ENCODE measurements around the gene ITPR1.

ITPR1 gene

GRCh38 chr3:4855676-4856075 lies 362.5 kb downstream of the ITPR1 start:
- DNase-seq (ENCODE audit: low spot score): no peak

- DNase-seq (ENCODE audit: low spot score): no peak
These were observed 363.0 kb downstream of the ITPR1 start for GRCh38 chr3:4856136-4856535.

- no peak for DNase-seq (ENCODE audit: low spot score)
These were observed 363.4 kb downstream of the ITPR1 start for GRCh38 chr3:4856564-4856963.

GRCh38 chr3:4856986-4857385 lies 363.8 kb downstream of the ITPR1 start:
- no peak for DNase-seq (ENCODE audit: low spot score)

- DNase-seq (ENCODE audit: low spot score): no peak
These were observed 366.6 kb downstream of the ITPR1 start for GRCh38 chr3:4859788-4860187.

- no peak for DNase-seq (ENCODE audit: low spot score)
These were observed 369.8 kb downstream of the ITPR1 start for GRCh38 chr3:4862973-4863372.

- no peak for DNase-seq (ENCODE audit: low spot score)
These were observed 371.4 kb downstream of the ITPR1 start for GRCh38 chr3:4864503-4864902.

- no peak for DNase-seq (ENCODE audit: low spot score)
These were observed 372.6 kb downstream of the ITPR1 start for GRCh38 chr3:4865714-4866113.

GRCh38 chr3:4866866-4867265 lies 373.7 kb downstream of the ITPR1 start:
- DNase-seq (ENCODE audit: low spot score): no peak

GRCh38 chr3:4877173-4877787 lies 384.1 kb downstream of the ITPR1 start:
- DNase-seq (ENCODE audit: low spot score): no peak

- DNase-seq (ENCODE audit: low spot score): no peak
These were observed 387.7 kb downstream of the ITPR1 start for GRCh38 chr3:4880850-4881249.

- DNase-seq (ENCODE audit: low spot score): no peak
These were observed 389.4 kb downstream of the ITPR1 start for GRCh38 chr3:4882548-4882947.

- no peak for DNase-seq (ENCODE audit: low spot score)
These were observed 389.9 kb downstream of the ITPR1 start for GRCh38 chr3:4883011-4883410.

GRCh38 chr3:4884888-4885287 lies 391.7 kb downstream of the ITPR1 start:
- no peak for DNase-seq (ENCODE audit: low spot score)

GRCh38 chr3:4885316-4885715 lies 392.2 kb downstream of the ITPR1 start:
- no peak for DNase-seq (ENCODE audit: low spot score)

- DNase-seq (ENCODE audit: low spot score): no peak
These were observed 393.3 kb downstream of the ITPR1 start for GRCh38 chr3:4886448-4886847.

- no peak for DNase-seq (ENCODE audit: low spot score)
These were observed 394.0 kb downstream of the ITPR1 start for GRCh38 chr3:4887177-4887576.

GRCh38 chr3:4888913-4889846 lies 396.0 kb downstream of the ITPR1 start:
- no peak for DNase-seq (ENCODE audit: low spot score)

GRCh38 chr3:4889896-4890295 lies 396.7 kb downstream of the ITPR1 start:
- no peak for DNase-seq (ENCODE audit: low spot score)

- DNase-seq (ENCODE audit: low spot score): no peak
These were observed 401.9 kb downstream of the ITPR1 start for GRCh38 chr3:4894891-4895530.

- DNase-seq (ENCODE audit: low spot score): no peak
These were observed 402.7 kb downstream of the ITPR1 start for GRCh38 chr3:4895838-4896237.

Data from putamen (tissue), 1 donor.